ENCODE results near the gene OTP. TPM values are rescaled to one million over a fixed set of nuclear protein-coding genes. Genes with fewer than 3 reads are reported as not detected.

The OTP gene
- not detected in 2 replicates for total RNA-seq

DNA sequence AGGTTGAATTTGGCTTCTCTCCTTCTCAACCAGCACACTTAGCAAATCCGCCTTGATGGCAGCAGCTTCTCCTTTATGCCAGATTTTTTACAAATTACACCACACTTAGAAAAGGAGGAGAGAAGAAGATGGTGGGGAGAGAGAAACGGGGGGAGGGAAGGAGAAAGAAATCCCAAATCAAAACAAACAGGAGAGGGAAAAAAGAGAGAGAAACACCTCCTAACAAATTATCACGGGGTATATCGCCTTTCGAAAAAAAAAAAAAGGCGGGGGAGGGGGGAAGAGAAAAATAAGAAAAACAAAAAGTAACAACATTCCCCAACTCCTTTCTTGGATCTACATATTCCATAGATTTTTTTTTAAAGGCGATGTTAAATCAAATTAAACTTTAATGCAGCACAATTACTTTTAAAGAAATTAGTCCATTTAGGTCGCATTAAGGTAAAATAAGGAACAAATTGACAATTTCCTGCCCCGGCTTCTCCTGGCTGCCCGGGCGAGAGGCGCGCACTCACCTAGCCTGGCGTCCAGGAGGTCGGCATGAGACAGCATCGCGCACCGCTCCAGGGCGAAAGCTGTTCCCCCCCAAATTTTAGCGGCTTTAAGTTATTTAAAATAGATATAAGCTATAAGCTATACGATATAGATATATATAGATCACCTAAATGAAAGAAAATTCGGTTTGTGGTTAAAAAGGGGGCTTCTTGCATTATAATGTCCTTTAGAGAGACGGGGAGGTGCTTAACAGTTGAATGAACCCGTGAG lies at the start of gene OTP:
Gene OTP, minus strand, starts transcription at position 716 of the 765 bp plus-strand sequence. Its CDS starts 164 bp downstream, at position 552.

Other genes with a start within 250 kb of the OTP start
- 45.8 and 65.3 TPM in 2 replicates for gene WDR41, start 146.4 kb downstream of the OTP start, total RNA-seq
- gene TBCA, start 137.6 kb upstream of the OTP start, total RNA-seq = 67.3 and 69.0 TPM in 2 replicates

Measured in bladder microvascular endothelial cell (primary cell).